GM10266 (cell line): ENCODE results near the gene KLHL6.

ENCODE experiments used
- DNase-seq: peaks from one replicate; pipeline ENCODE4 v3.0.0; 2012; ENCODE audit errors: extremely low spot score
- CTCF ChIP-seq: IDR thresholded peaks from 2 replicates; pipeline ENCODE4 v1.5.1; 2012; ENCODE audit warnings: mild to moderate bottlenecking, low read depth; ENCODE audit not compliant: control insufficient read depth, insufficient read depth; ENCODE audit errors: missing control alignments

Gene KLHL6

GRCh38 chr3:183586477-183586876 lies 31.0 kb upstream of the KLHL6 start:
- TF ChIP-seq CTCF, result no peak
- DNase-seq, result no peak

GRCh38 chr3:183584914-183585280 lies 29.4 kb upstream of the KLHL6 start:
- TF ChIP-seq CTCF, result no peak
- DNase-seq, result no peak

GRCh38 chr3:183584246-183584913 lies 28.9 kb upstream of the KLHL6 start:
- no peak for DNase-seq
- TF ChIP-seq CTCF, result no peak

GRCh38 chr3:183583331-183584245 lies 28.1 kb upstream of the KLHL6 start:
- TF ChIP-seq CTCF, result no peak
- no peak for DNase-seq

GRCh38 chr3:183582161-183582560 lies 26.7 kb upstream of the KLHL6 start:
- no peak for DNase-seq

GRCh38 chr3:183581496-183582155 lies 26.1 kb upstream of the KLHL6 start:
- no peak for TF ChIP-seq CTCF
- no peak for DNase-seq

More at GRCh38 chr3:183582161-183582560, 26.7 kb upstream of the KLHL6 start:
- no peak for TF ChIP-seq CTCF
